Neural progenitor cell (in vitro differentiated cells): ENCODE results near the gene KLHL29. TPM values are rescaled to one million over a fixed set of nuclear protein-coding genes. Genes with fewer than 3 reads are reported as not detected.
A peak's percentile ranks its signal among the peaks of the same experiment; 100 is the strongest.

Experiments used
- DNase-seq: peaks from one replicate; pipeline ENCODE4 v3.0.0-alpha.2; 2016; ENCODE audit warnings: low spot score
- H2AFZ ChIP-seq: fragments of 200-600 bp; sonication (generic); replicated peaks from 2 replicates; pipeline ENCODE4 v1.6.1; 2016; ENCODE audit warnings: antibody characterized with exemption
- H3F3A ChIP-seq: fragments of 200-600 bp; sonication (generic); 2 replicates; pipeline ENCODE4 v1.6.1; 2016; ENCODE audit warnings: antibody characterized with exemption, low read depth
- H3K27ac ChIP-seq: fragments of 200-600 bp; sonication (generic); 2 replicates; pipeline ENCODE4 v1.5.1; 2016; ENCODE audit warnings: mild to moderate bottlenecking
- H3K27me3 ChIP-seq: fragments of 200-600 bp; sonication (generic); 2 replicates; pipeline ENCODE4 v1.6.1; 2016; ENCODE audit warnings: mild to moderate bottlenecking, moderate library complexity
- H3K36me3 ChIP-seq: fragments of 200-600 bp; sonication (generic); 2 replicates; pipeline ENCODE4 v1.5.1; 2016
- H3K4me1 ChIP-seq: fragments of 200-600 bp; sonication (generic); 2 replicates; pipeline ENCODE4 v1.6.1; 2016; ENCODE audit warnings: mixed run types
- H3K4me2 ChIP-seq: fragments of 200-600 bp; sonication (generic); 2 replicates; pipeline ENCODE4 v1.6.1; 2016
- H3K4me3 ChIP-seq: fragments of 200-600 bp; sonication (generic); 2 replicates; pipeline ENCODE4 v1.5.1; 2016
- H3K79me2 ChIP-seq: fragments of 200-600 bp; sonication (generic); 2 replicates; pipeline ENCODE4 v1.6.1; 2016; ENCODE audit warnings: low read depth
- H3K9ac ChIP-seq: fragments of 200-600 bp; sonication (generic); 2 replicates; pipeline ENCODE4 v1.6.1; 2016
- H3K9me3 ChIP-seq: fragments of 200-600 bp; sonication (generic); 2 replicates; pipeline ENCODE4 v1.5.1; 2016; ENCODE audit warnings: low read depth
- H4K20me1 ChIP-seq: fragments of 200-600 bp; sonication (generic); 2 replicates; pipeline ENCODE4 v1.6.1; 2016; ENCODE audit warnings: low read depth
- H3K27ac Mint-ChIP-seq: 3 replicates; pipeline ENCODE4 v1.8.0; 2021; ENCODE audit warnings: mixed read lengths
- H3K27me3 Mint-ChIP-seq: 2 replicates; pipeline ENCODE4 v1.8.0; 2022; ENCODE audit warnings: low read depth, mild to moderate bottlenecking, inconsistent platforms, moderate library complexity, mixed read lengths; ENCODE audit not compliant: insufficient read depth
- H3K36me3 Mint-ChIP-seq: 3 replicates; pipeline ENCODE4 v1.8.0; 2021; ENCODE audit warnings: mixed read lengths
- H3K4me1 Mint-ChIP-seq: 3 replicates; pipeline ENCODE4 v1.8.0; 2021; ENCODE audit warnings: mixed read lengths
- H3K4me3 Mint-ChIP-seq: 3 replicates; pipeline ENCODE4 v1.8.0; 2021; ENCODE audit warnings: mild to moderate bottlenecking, moderate library complexity, mixed read lengths
- H3K9me3 Mint-ChIP-seq: 3 replicates; pipeline ENCODE4 v1.8.0; 2020; ENCODE audit warnings: mixed read lengths
- EZH2 ChIP-seq: fragments of 200-600 bp; sonication (generic); IDR thresholded peaks from 2 replicates; pipeline ENCODE4 v1.6.1; 2017; ENCODE audit warnings: antibody characterized with exemption, mild to moderate bottlenecking, moderate library complexity
- EZH2phosphoT487 ChIP-seq: fragments of 200-600 bp; sonication (generic); IDR thresholded peaks from 2 replicates; pipeline ENCODE4 v1.6.1; 2017; ENCODE audit warnings: antibody characterized with exemption
- total RNA-seq: library from RNA; depleted of rRNA; stranded (reverse); fragments of >200 nt; gene quantifications from 2 replicates; pipeline ENCODE4 v1.2.3, GENCODE V29; 2015; ENCODE audit warnings: low replicate concordance
- TF ChIP-seq, protein P1 (sequence below): fragments of 200-600 bp; sonication (generic); IDR thresholded peaks from 2 replicates; pipeline ENCODE4 v1.5.1; 2017; ENCODE audit warnings: antibody characterized with exemption, mild to moderate bottlenecking

Gene KLHL29
- total RNA-seq, 1 donor from 2014 or later, result 1.6 TPM

DNA sequence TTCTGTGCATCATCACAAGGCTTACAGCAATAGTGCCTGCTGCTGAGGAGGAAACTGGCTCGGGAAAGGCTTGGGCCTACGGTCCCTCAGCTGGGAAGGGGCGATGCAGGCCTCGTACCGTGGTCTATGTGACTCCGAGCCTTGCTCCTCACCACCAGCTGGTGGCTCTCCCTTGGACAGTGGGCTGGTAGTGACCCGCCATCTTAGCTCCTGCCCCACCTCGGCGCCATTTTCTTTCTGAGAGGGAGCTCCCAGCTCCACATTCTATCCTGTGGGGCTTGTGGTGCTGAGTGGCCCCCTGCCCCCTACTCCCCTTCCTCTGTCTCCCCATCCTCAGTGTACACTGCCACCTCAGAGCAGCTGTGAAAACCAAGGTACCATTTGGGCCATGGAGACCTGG, 255.7 kb downstream of the KLHL29 start:
- Histone ChIP-seq H3K36me3 (no peaks in the 10 kb centered on the region), H2AFZ (no peak overlapping the region), H3K9ac (no peak overlapping the region), H3K79me2 (no peaks in the 10 kb centered on the region), H4K20me1 (no peaks in the 10 kb centered on the region), H3K9me3 (no peaks in the 10 kb centered on the region), H3K4me1 (peaks cover 23% of the 10 kb centered on the region), H3F3A (peaks cover 14% of the 10 kb centered on the region), H3K27ac (no peak overlapping the region), H3K4me3 (no peak overlapping the region), H3K27me3 (no peaks in the 10 kb centered on the region), H3K4me2 (no peak overlapping the region)
- Mint-ChIP-seq H3K4me1 (peaks cover 25% of the 10 kb centered on the region), H3K27ac (no peak overlapping the region), H3K4me3 (no peak overlapping the region), H3K9me3 (no peaks in the 10 kb centered on the region), H3K27me3 (no peaks in the 10 kb centered on the region), H3K36me3 (peaks cover 21% of the 10 kb centered on the region)
- no peak for DNase-seq
- TF ChIP-seq, protein P1, sequence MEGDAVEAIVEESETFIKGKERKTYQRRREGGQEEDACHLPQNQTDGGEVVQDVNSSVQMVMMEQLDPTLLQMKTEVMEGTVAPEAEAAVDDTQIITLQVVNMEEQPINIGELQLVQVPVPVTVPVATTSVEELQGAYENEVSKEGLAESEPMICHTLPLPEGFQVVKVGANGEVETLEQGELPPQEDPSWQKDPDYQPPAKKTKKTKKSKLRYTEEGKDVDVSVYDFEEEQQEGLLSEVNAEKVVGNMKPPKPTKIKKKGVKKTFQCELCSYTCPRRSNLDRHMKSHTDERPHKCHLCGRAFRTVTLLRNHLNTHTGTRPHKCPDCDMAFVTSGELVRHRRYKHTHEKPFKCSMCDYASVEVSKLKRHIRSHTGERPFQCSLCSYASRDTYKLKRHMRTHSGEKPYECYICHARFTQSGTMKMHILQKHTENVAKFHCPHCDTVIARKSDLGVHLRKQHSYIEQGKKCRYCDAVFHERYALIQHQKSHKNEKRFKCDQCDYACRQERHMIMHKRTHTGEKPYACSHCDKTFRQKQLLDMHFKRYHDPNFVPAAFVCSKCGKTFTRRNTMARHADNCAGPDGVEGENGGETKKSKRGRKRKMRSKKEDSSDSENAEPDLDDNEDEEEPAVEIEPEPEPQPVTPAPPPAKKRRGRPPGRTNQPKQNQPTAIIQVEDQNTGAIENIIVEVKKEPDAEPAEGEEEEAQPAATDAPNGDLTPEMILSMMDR, result no peak
- TF ChIP-seq EZH2 (no peak), EZH2phosphoT487 (no peak)

GRCh38 chr2:23642516-23642915, 257.5 kb downstream of the KLHL29 start:
- Mint-ChIP-seq H3K36me3 (peaks cover 24% of the 10 kb centered on the region), H3K4me3 (no peak overlapping the region)
- H3K4me3 ChIP-seq, result no peak overlapping the region

GRCh38 chr2:23645230-23645808, 260.3 kb downstream of the KLHL29 start:
- Mint-ChIP-seq H3K4me3 (no peak overlapping the region), H3K27ac (no peak overlapping the region)
- no peak overlapping the region for H3K9ac ChIP-seq

More at GRCh38 chr2:23642516-23642915, 257.5 kb downstream of the KLHL29 start:
- no peaks in the 10 kb centered on the region for H3K79me2 ChIP-seq
- Mint-ChIP-seq H3K4me1 (peaks cover 10% of the 10 kb centered on the region), H3K27ac (no peak overlapping the region), H3K9me3 (no peaks in the 10 kb centered on the region), H3K27me3 (peaks cover 2% of the 10 kb centered on the region)
- no peaks in the 10 kb centered on the region for H4K20me1 ChIP-seq
- no peaks in the 10 kb centered on the region for H3K27me3 ChIP-seq
- no peak overlapping the region for H2AFZ ChIP-seq
- H3K4me1 ChIP-seq, result peaks cover 10% of the 10 kb centered on the region
- no peaks in the 10 kb centered on the region for H3K36me3 ChIP-seq
- peaks cover 3% of the 10 kb centered on the region for H3F3A ChIP-seq
- TF ChIP-seq, protein P1, result no peak
- no peak for TF ChIP-seq EZH2phosphoT487
- no peak for TF ChIP-seq EZH2
- H3K9ac ChIP-seq, result no peak overlapping the region
- H3K4me2 ChIP-seq, result no peak overlapping the region
- no peaks in the 10 kb centered on the region for H3K9me3 ChIP-seq
- H3K27ac ChIP-seq, result no peak overlapping the region
- DNase-seq, result no peak

More at GRCh38 chr2:23645230-23645808, 260.3 kb downstream of the KLHL29 start:
- H3K4me2 ChIP-seq, result peak overlapping the region; percentile 23
- H3K27ac ChIP-seq, result no peak overlapping the region
- peaks cover 21% of the 10 kb centered on the region for H3K4me1 ChIP-seq
- H2AFZ ChIP-seq, result no peak overlapping the region
- no peaks in the 10 kb centered on the region for H4K20me1 ChIP-seq
- Mint-ChIP-seq H3K4me1 (peaks cover 13% of the 10 kb centered on the region), H3K27me3 (peaks cover 2% of the 10 kb centered on the region), H3K9me3 (no peaks in the 10 kb centered on the region), H3K36me3 (peaks cover 20% of the 10 kb centered on the region)
- H3F3A ChIP-seq, result no peaks in the 10 kb centered on the region
- no peaks in the 10 kb centered on the region for H3K9me3 ChIP-seq
- TF ChIP-seq, protein P1, result no peak
- TF ChIP-seq EZH2 (no peak), EZH2phosphoT487 (no peak)
- DNase-seq, result no peak
- H3K36me3 ChIP-seq, result no peaks in the 10 kb centered on the region
- H3K79me2 ChIP-seq, result no peaks in the 10 kb centered on the region
- H3K27me3 ChIP-seq, result no peaks in the 10 kb centered on the region
- H3K4me3 ChIP-seq, result no peak overlapping the region
